Lung (tissue), 12 donors: Measurements from ENCODE around the gene PIGC. TPM values are rescaled to one million over a fixed set of nuclear protein-coding genes. Genes with fewer than 3 reads are reported as not detected.

Source experiments
- ATAC-seq: fragments of 200-7000 bp; cut with Tn5 transposase; one replicate; pipeline ENCODE4 v1.9.1; 2020; ENCODE audit warnings: moderate number of reproducible peaks; ENCODE audit not compliant: insufficient read depth, low FRiP score
- DNase-seq, 3 donors: peaks; one replicate each; pipeline ENCODE4 v3.0.0-alpha.2; 2013 to 2017
- H3K27ac ChIP-seq, 2 donors: one replicate each; pipeline ENCODE4 v1.5.1; 2013; ENCODE audit warnings: mild to moderate bottlenecking in 2 of 2, moderate library complexity in 2 of 2, control low read depth in 1 of 2, inconsistent platforms in 1 of 2, low read depth in 1 of 2, low read length in 1 of 2
- H3K27me3 ChIP-seq, 3 donors: one replicate each; pipeline ENCODE4 v1.5.1; 2013; ENCODE audit warnings: low read length in 2 of 3; ENCODE audit not compliant: control insufficient read depth in 3 of 3, insufficient read depth in 3 of 3
- H3K36me3 ChIP-seq, 4 donors: one replicate each; pipeline ENCODE4 v1.5.1; 2013; ENCODE audit warnings: low read length in 4 of 4, mild to moderate bottlenecking in 1 of 4, moderate library complexity in 1 of 4; ENCODE audit not compliant: control insufficient read depth in 4 of 4, insufficient read depth in 4 of 4
- H3K4me1 ChIP-seq, 5 donors: one replicate each; pipeline ENCODE4 v1.5.1; 2013; ENCODE audit warnings: low read length in 5 of 5, mild to moderate bottlenecking in 2 of 5, moderate library complexity in 1 of 5; ENCODE audit not compliant: control insufficient read depth in 5 of 5, insufficient read depth in 5 of 5
- H3K4me3 ChIP-seq: one replicate; pipeline ENCODE4 v1.5.1; 2013; ENCODE audit warnings: mild to moderate bottlenecking, control low read depth, moderate library complexity
- H3K9ac ChIP-seq, 2 donors: one replicate each; pipeline ENCODE4 v1.5.1; 2013; ENCODE audit warnings: low read length in 2 of 2, control low read depth in 1 of 2; ENCODE audit not compliant: insufficient read depth in 1 of 2
- H3K9me3 ChIP-seq, 4 donors: one replicate each; pipeline ENCODE4 v1.5.1; 2013; ENCODE audit warnings: low read length in 3 of 4, mild to moderate bottlenecking in 1 of 4, moderate library complexity in 1 of 4; ENCODE audit not compliant: control insufficient read depth in 4 of 4, insufficient read depth in 3 of 4
- CTCF ChIP-seq: IDR thresholded peaks from 2 replicates; pipeline ENCODE4 v1.5.1; 2012; ENCODE audit warnings: mild to moderate bottlenecking; ENCODE audit errors: control extremely low read depth, extremely low read depth
- WGBS, 2 donors: extraction: QIAGEN DNeasy Blood & Tissue Kit; methylation state at CpG; one replicate each; pipeline ENCODE4 v1.1.7; 2013; 5-methylcytosine and 5-hydroxymethylcytosine counted together
- polyA plus RNA-seq, 2 donors: library from polyadenylated mRNA; stranded (reverse); fragments of 200-250 nt; gene quantifications; one replicate each; pipeline ENCODE4 v1.2.1, GENCODE V29; 2013
- total RNA-seq, 2 donors: library from RNA; depleted of rRNA in 1 of 2; stranded (reverse); fragments of >200 nt in 1 of 2; gene quantifications; one replicate each; pipeline ENCODE4 v1.2.1, GENCODE V29; 2014 to 2021
- donor health status: control.
- donor health status: control.
- donor health status: Bipolar disorder and iron deficiency.
- donor health status: healthy.
- donor health status: DM: yes; HTN: yes; CAD: no.

Gene PIGC
- total and polyA plus RNA-seq, 4 donors: 17.9 to 26.1 (median 20.9) TPM

- Histone ChIP-seq H3K36me3 (peaks cover 0 to 1% (median 0%) of the 10 kb centered on the region in 4 donors), H3K27me3 (no peaks in the 10 kb centered on the region), H3K27ac (no peak overlapping the region), H3K4me1 (peaks cover 0 to 13% (median 2%) of the 10 kb centered on the region in 5 donors), H3K4me3 (no peak overlapping the region), H3K9ac (no peak overlapping the region), H3K9me3 (no peaks in the 10 kb centered on the region)
- peak in 1 of 3 donors; percentile 24 for DNase-seq
- WGBS, 2 donors: 69 to 81% methylated on average over 9 of the region's 9 CpGs
- TF ChIP-seq CTCF: no peak
- peak; percentile 53 for ATAC-seq
Observed at GRCh38 chr1:172431721-172432192, 12.1 kb downstream of the PIGC start.

- WGBS, 2 donors: 68 to 84% methylated on average over 2 of the region's 2 CpGs
- no peak overlapping the region for H3K9ac ChIP-seq
- no peaks in the 10 kb centered on the region for H3K27me3 ChIP-seq
- H3K9me3 ChIP-seq: no peaks in the 10 kb centered on the region
- no peak for TF ChIP-seq CTCF
- peaks cover 0 to 1% (median 0%) of the 10 kb centered on the region in 4 donors for H3K36me3 ChIP-seq
- DNase-seq (no peak), ATAC-seq (no peak)
- no peak overlapping the region for H3K27ac ChIP-seq
- peaks cover 0 to 13% (median 2%) of the 10 kb centered on the region in 5 donors for H3K4me1 ChIP-seq
- H3K4me3 ChIP-seq: no peak overlapping the region
Observed at GRCh38 chr1:172431204-172431603, 12.7 kb downstream of the PIGC start.

- Histone ChIP-seq H3K4me1 (peaks cover 0 to 13% (median 3%) of the 10 kb centered on the region in 5 donors), H3K27me3 (no peaks in the 10 kb centered on the region), H3K4me3 (no peak overlapping the region), H3K27ac (no peak overlapping the region), H3K36me3 (peaks cover 0 to 1% (median 0%) of the 10 kb centered on the region in 4 donors), H3K9ac (no peak overlapping the region), H3K9me3 (no peaks in the 10 kb centered on the region)
- 83 to 86% methylated on average over 1 of the region's 1 CpG for WGBS, 2 donors
- DNase-seq (no peak), ATAC-seq (no peak)
- TF ChIP-seq CTCF: no peak
Observed at GRCh38 chr1:172430128-172430454, 13.8 kb downstream of the PIGC start.
